Activated naive CD8-positive, alpha-beta T cell treated with anti-CD3 and anti-CD28 coated beads for 36 hours (primary cell): ENCODE data around the gene CTNNA3. TPM values are rescaled to one million over a fixed set of nuclear protein-coding genes. Genes with fewer than 3 reads are reported as not detected.

Experiments used
- DNase-seq: peaks from one replicate; pipeline ENCODE4 v3.0.0; 2021
- H3K27ac Mint-ChIP-seq: one replicate; pipeline ENCODE4 v1.8.0; 2022; ENCODE audit warnings: mild to moderate bottlenecking, moderate library complexity, mixed read lengths
- H3K27me3 Mint-ChIP-seq: one replicate; pipeline ENCODE4 v1.8.0; 2022; ENCODE audit warnings: mild to moderate bottlenecking, mixed read lengths
- H3K36me3 Mint-ChIP-seq: one replicate; pipeline ENCODE4 v1.8.0; 2021; ENCODE audit warnings: mild to moderate bottlenecking, mixed read lengths
- H3K4me1 Mint-ChIP-seq: one replicate; pipeline ENCODE4 v1.8.0; 2021; ENCODE audit warnings: mixed read lengths
- H3K4me3 Mint-ChIP-seq: one replicate; pipeline ENCODE4 v1.8.0; 2022; ENCODE audit warnings: mild to moderate bottlenecking, moderate library complexity, mixed read lengths
- H3K9me3 Mint-ChIP-seq: one replicate; pipeline ENCODE4 v1.8.0; 2022; ENCODE audit warnings: mixed read lengths
- total RNA-seq, 2 experiments: library from RNA; stranded (reverse); gene quantifications; one replicate each; pipeline ENCODE4 v1.2.3, GENCODE V29; 2021

The CTNNA3 gene
- total RNA-seq, 2 experiments from 2014 or later, result not detected

DNA sequence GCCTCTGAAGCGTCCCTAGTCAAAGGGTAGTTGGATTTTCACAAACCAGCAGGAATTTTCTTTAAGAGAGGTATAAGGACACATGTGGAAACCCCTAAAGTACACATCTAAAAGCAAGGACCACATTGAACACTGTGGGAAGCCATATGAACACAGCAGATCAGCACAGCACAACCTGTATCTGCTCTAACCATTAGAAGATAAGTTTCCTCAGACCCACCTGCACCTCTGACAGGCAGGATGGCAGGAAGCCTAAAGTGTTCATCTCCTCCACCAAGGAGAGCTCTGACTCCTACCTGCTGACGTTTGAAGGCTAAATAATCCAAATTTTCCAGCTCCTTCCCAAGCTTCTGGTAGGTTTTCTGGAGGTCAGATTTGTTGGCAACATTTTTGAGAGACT, 174.4 kb downstream of the CTNNA3 start:
- H3K27me3 Mint-ChIP-seq, result no peaks in the 10 kb centered on the region
- H3K4me3 Mint-ChIP-seq, result no peak overlapping the region
- peaks cover 1% of the 10 kb centered on the region for H3K4me1 Mint-ChIP-seq
- H3K27ac Mint-ChIP-seq, result no peak overlapping the region
- no peaks in the 10 kb centered on the region for H3K36me3 Mint-ChIP-seq
- DNase-seq, result no peak
- H3K9me3 Mint-ChIP-seq, result no peaks in the 10 kb centered on the region

DNA sequence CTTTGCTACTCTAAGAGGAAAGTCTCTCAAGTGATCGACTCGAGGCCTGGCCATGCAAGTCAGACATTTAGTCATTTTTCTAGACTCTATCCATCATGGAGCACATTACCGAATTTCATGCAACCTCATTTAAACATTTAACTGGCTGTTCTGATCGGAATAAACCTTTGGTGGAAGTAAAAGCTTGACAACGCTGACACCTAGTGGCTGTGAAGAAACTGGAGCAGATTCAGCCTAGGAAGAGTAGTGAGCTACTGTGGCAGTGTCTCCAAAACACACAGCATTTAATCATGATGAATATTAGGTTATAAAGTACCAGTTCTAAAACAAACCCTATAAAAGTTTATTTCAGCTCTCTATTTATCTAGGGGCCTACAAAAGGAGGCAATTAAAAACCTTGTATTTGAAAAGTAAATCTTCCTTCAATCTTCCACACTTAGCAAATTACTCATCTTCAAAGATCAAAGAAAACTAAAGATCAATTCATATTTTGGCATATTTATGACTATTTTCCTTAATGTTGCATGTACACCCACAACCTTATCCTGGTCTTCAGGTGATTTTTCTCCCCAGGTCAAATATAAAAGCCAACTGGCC, 175.0 kb downstream of the CTNNA3 start:
- no peaks in the 10 kb centered on the region for H3K27me3 Mint-ChIP-seq
- peak; percentile 6 for DNase-seq
- H3K9me3 Mint-ChIP-seq, result no peaks in the 10 kb centered on the region
- H3K4me1 Mint-ChIP-seq, result peaks cover 1% of the 10 kb centered on the region
- H3K27ac Mint-ChIP-seq, result no peak overlapping the region
- H3K36me3 Mint-ChIP-seq, result no peaks in the 10 kb centered on the region
- H3K4me3 Mint-ChIP-seq, result no peak overlapping the region

- H3K27me3 Mint-ChIP-seq, result no peaks in the 10 kb centered on the region
- H3K9me3 Mint-ChIP-seq, result no peaks in the 10 kb centered on the region
- H3K36me3 Mint-ChIP-seq, result no peaks in the 10 kb centered on the region
Measured at GRCh38 chr10:67519434-67519833, 176.6 kb downstream of the CTNNA3 start.

GRCh38 chr10:67518756-67519155, 177.2 kb downstream of the CTNNA3 start:
- Mint-ChIP-seq H3K9me3 (no peaks in the 10 kb centered on the region), H3K27me3 (no peaks in the 10 kb centered on the region), H3K27ac (no peak overlapping the region), H3K36me3 (no peaks in the 10 kb centered on the region), H3K4me1 (peaks cover 1% of the 10 kb centered on the region), H3K4me3 (no peak overlapping the region)
- no peak for DNase-seq

More at GRCh38 chr10:67519434-67519833, 176.6 kb downstream of the CTNNA3 start:
- no peak overlapping the region for H3K27ac Mint-ChIP-seq
- DNase-seq, result no peak
- no peak overlapping the region for H3K4me3 Mint-ChIP-seq
- peaks cover 1% of the 10 kb centered on the region for H3K4me1 Mint-ChIP-seq

DNA sequence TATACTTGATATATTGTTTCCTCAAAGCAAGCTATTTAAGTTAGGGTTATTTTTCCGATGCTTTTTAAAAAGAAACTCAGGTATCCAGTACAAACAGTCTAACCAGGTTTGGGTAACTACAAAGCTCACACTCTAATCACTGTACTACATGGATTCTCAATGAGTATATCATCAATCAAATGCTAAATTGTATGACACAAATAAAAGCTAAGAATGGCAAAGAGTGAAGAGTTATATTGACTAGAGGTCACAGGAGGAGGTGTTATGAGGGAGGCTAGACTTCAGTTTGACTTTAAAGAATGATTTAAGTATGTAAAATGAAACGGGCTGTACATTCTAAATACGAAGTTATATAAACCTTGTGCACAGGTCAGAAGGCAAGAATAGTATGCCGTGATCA, 178.0 kb downstream of the CTNNA3 start:
- Mint-ChIP-seq H3K36me3 (no peaks in the 10 kb centered on the region), H3K4me1 (peaks cover 1% of the 10 kb centered on the region), H3K27me3 (no peaks in the 10 kb centered on the region), H3K9me3 (no peaks in the 10 kb centered on the region), H3K27ac (no peak overlapping the region), H3K4me3 (no peak overlapping the region)
- DNase-seq, result no peak

DNA sequence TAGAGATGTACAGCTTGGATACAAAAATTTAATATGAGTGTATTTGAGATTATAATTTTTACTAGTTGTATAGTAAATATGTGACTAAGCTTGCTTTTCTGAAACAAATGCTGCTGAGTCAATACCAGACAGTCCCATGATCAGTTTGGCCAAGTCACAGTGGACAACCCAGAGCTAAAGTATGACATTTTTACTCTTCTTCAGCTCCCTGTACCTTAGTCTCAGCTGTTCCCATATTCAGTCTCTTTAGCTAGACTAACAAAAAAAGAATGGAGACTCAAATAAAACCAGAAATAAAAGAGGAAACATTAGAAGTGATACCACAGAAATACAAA, 189.3 kb downstream of the CTNNA3 start:
- no peaks in the 10 kb centered on the region for H3K36me3 Mint-ChIP-seq
- no peak overlapping the region for H3K4me3 Mint-ChIP-seq
- no peak for DNase-seq
- H3K27me3 Mint-ChIP-seq, result peaks cover 11% of the 10 kb centered on the region
- H3K9me3 Mint-ChIP-seq, result peaks cover 5% of the 10 kb centered on the region
- no peaks in the 10 kb centered on the region for H3K4me1 Mint-ChIP-seq
- no peak overlapping the region for H3K27ac Mint-ChIP-seq

GRCh38 chr10:67506083-67506756, 189.8 kb downstream of the CTNNA3 start:
- peaks cover 5% of the 10 kb centered on the region for H3K9me3 Mint-ChIP-seq
- H3K27ac Mint-ChIP-seq, result no peak overlapping the region
- H3K27me3 Mint-ChIP-seq, result peaks cover 11% of the 10 kb centered on the region
- no peaks in the 10 kb centered on the region for H3K36me3 Mint-ChIP-seq
- no peak overlapping the region for H3K4me3 Mint-ChIP-seq
- DNase-seq, result no peak
- no peaks in the 10 kb centered on the region for H3K4me1 Mint-ChIP-seq

GRCh38 chr10:67492317-67493019, 203.5 kb downstream of the CTNNA3 start:
- no peak overlapping the region for H3K4me3 Mint-ChIP-seq
- no peak for DNase-seq
- H3K36me3 Mint-ChIP-seq, result no peaks in the 10 kb centered on the region
- H3K27me3 Mint-ChIP-seq, result peaks cover under 1% of the 10 kb centered on the region
- H3K4me1 Mint-ChIP-seq, result no peaks in the 10 kb centered on the region
- no peak overlapping the region for H3K27ac Mint-ChIP-seq
- no peaks in the 10 kb centered on the region for H3K9me3 Mint-ChIP-seq

- no peaks in the 10 kb centered on the region for H3K36me3 Mint-ChIP-seq
- H3K4me1 Mint-ChIP-seq, result peaks cover 2% of the 10 kb centered on the region
- peaks cover 7% of the 10 kb centered on the region for H3K27me3 Mint-ChIP-seq
- no peaks in the 10 kb centered on the region for H3K9me3 Mint-ChIP-seq
- H3K27ac Mint-ChIP-seq, result no peak overlapping the region
- no peak overlapping the region for H3K4me3 Mint-ChIP-seq
- no peak for DNase-seq
Measured at GRCh38 chr10:67487906-67488619, 207.9 kb downstream of the CTNNA3 start.

DNA sequence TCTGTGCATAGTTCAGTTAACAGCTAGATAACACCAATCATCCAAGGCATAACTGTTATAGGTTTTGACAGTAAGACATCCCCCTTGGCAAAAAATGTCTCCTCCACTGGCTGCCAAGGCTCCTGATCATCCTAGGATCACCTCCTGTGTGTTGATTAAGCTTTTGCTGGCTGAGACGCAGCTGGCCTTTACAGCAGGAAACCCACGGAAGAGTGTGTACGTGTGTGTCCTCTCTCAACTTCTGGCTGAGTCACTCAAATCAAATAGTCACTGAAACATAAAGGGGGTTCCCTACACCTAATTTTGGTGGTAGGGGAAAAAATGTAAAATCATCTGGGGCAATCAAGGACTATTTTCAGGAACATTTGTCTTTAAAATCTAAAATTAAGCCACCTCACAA, 208.8 kb downstream of the CTNNA3 start:
- H3K36me3 Mint-ChIP-seq, result no peaks in the 10 kb centered on the region
- H3K4me3 Mint-ChIP-seq, result no peak overlapping the region
- DNase-seq, result no peak

DNA sequence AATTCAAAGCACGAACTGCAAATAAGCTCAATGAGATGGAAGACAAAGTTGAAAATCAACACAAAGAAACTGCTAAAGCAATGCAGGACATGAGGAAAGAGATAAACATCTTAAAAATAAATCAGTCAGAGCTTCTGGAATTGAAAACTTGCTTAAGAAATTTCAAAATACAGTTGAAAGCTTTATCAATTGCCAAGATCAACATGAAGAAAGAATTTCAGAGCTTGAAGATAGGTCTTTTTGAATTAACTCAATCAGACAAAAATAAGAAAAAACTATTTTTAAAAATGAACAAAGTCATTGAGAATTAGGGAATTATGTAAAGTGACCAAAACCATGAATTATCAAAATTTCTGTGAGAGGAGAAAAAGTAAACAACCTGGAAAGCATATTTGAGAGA, 218.1 kb downstream of the CTNNA3 start:
- no peaks in the 10 kb centered on the region for H3K4me1 Mint-ChIP-seq
- peaks cover 27% of the 10 kb centered on the region for H3K9me3 Mint-ChIP-seq
- peaks cover 6% of the 10 kb centered on the region for H3K27me3 Mint-ChIP-seq
- H3K27ac Mint-ChIP-seq, result no peak overlapping the region
- no peaks in the 10 kb centered on the region for H3K36me3 Mint-ChIP-seq
- DNase-seq, result no peak
- H3K4me3 Mint-ChIP-seq, result no peak overlapping the region

More for the DNA sequence above, 208.8 kb downstream of the CTNNA3 start:
- Mint-ChIP-seq H3K9me3 (no peaks in the 10 kb centered on the region), H3K27me3 (peaks cover 7% of the 10 kb centered on the region), H3K27ac (no peak overlapping the region), H3K4me1 (peaks cover 2% of the 10 kb centered on the region)

GRCh38 chr10:67476201-67476600, 219.8 kb downstream of the CTNNA3 start:
- Mint-ChIP-seq H3K27me3 (peaks cover 10% of the 10 kb centered on the region), H3K4me3 (no peak overlapping the region), H3K9me3 (peaks cover 27% of the 10 kb centered on the region), H3K4me1 (no peaks in the 10 kb centered on the region), H3K27ac (no peak overlapping the region), H3K36me3 (no peaks in the 10 kb centered on the region)
- DNase-seq, result no peak

DNA sequence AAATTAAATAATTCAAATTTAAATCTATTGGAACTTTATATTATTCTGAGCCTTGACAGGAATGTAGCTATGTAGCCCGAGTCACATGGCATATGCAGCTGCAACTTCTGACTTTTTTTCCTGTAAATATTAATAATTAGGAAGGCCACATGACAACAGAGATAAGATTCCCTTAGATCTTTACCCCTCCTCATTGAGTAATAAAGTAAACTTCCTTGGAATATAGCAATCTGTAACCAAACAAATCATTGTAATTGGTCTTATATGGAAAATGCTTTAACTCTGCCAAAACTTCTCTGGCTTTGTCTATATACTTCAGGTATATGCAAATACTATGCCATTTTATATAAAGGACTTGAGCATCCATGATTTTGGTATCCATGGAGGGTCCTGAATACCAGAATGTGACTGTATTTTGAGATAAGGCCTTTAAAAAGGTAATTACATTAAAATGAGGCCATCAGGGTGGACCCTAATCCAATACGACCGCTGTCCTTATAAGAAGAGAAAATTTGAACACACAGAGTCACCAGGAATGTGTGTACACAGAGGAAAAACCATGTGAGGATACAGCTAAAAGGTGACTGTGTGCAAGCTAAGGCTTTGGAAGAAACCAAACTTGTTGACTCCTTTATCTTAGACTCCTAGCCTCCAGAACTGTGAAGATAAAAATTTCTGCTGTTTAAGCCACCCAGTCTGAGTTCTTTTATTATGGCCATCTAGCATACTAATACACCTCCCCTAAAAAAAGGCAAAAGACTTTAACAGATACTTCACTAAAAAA, 222.0 kb downstream of the CTNNA3 start:
- H3K27me3 Mint-ChIP-seq, result peaks cover 16% of the 10 kb centered on the region
- no peak overlapping the region for H3K27ac Mint-ChIP-seq
- no peaks in the 10 kb centered on the region for H3K4me1 Mint-ChIP-seq
- peaks cover 20% of the 10 kb centered on the region for H3K9me3 Mint-ChIP-seq
- peaks cover 2% of the 10 kb centered on the region for H3K36me3 Mint-ChIP-seq
- no peak overlapping the region for H3K4me3 Mint-ChIP-seq
- DNase-seq, result no peak

DNA sequence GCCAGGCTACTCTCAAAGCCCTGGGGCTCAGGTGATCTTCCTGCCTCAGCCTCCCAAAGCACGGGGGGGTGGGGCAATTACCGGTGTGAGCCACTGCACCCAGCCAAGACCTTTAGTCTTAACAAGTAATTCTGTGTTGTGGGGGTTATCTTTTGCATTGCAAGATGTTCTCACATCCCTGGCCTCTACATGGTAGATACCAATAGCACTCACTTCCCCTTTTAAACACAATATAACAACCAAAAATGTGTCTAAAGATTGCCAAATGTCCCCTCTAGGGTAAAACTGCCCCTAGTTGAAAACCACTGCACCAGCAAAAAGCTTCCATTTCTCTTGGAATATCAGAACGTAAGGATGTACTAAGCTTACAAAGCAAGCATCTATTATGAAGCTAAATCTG, 225.0 kb downstream of the CTNNA3 start:
- DNase-seq, result no peak
- no peak overlapping the region for H3K4me3 Mint-ChIP-seq
- H3K4me1 Mint-ChIP-seq, result no peaks in the 10 kb centered on the region
- no peak overlapping the region for H3K27ac Mint-ChIP-seq
- H3K9me3 Mint-ChIP-seq, result no peaks in the 10 kb centered on the region
- peaks cover 16% of the 10 kb centered on the region for H3K27me3 Mint-ChIP-seq
- H3K36me3 Mint-ChIP-seq, result peaks cover 2% of the 10 kb centered on the region

DNA sequence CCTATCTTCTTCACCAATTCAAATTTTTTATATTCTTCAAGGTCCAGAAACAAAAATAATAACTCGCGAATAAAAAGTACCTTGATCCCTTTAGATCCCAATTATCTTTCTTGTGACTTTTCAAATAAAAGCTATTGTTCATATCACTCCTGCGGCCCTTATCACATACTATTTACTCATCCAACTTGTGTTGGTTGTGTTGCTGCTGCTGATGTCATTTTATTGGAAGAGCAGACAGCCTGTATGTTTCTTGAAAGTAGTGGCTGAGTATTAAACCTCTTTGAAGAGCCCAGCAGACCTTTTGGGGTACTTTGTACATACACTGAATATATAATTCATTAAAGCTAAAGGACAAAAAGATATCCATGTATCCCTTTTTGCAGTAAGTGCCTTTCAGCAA, 231.7 kb downstream of the CTNNA3 start:
- peaks cover 4% of the 10 kb centered on the region for H3K27me3 Mint-ChIP-seq

More for the DNA sequence above, 231.7 kb downstream of the CTNNA3 start:
- DNase-seq, result no peak
- Mint-ChIP-seq H3K4me1 (no peaks in the 10 kb centered on the region), H3K9me3 (no peaks in the 10 kb centered on the region), H3K4me3 (no peak overlapping the region), H3K27ac (no peak overlapping the region), H3K36me3 (no peaks in the 10 kb centered on the region)
